ENCODE measurements around the gene GALNTL6.
"Not testable (repeated sequence)": the region's sequence is repeated elsewhere in the genome, so short reads cannot be mapped to it uniquely, and the experiment has no call there.

The GALNTL6 gene

GRCh38 chr4:173042139-173042538 lies 1228.9 kb downstream of the GALNTL6 start:
- H3K9ac ChIP-seq (ENCODE audit: low read depth, low read length); H3K4me3 ChIP-seq (ENCODE audit: low read length); H3K4me1 ChIP-seq (ENCODE audit: control insufficient read depth, insufficient read depth, low read length); H3K4me2 ChIP-seq (ENCODE audit: low read length); H3K36me3 ChIP-seq (ENCODE audit: insufficient read depth, low read length); H3K9me3 ChIP-seq (replicated peaks; ENCODE audit: low read length): not testable (repeated sequence)
- H3K27me3 ChIP-seq (ENCODE audit: control insufficient read depth, insufficient read depth, low read length): peaks cover 11% of the 10 kb centered on the region

GRCh38 chr4:173044340-173044739 lies 1231.1 kb downstream of the GALNTL6 start:
- Histone ChIP-seq H3K36me3 (ENCODE audit: insufficient read depth, low read length) (no peaks in the 10 kb centered on the region), H3K27me3 (ENCODE audit: control insufficient read depth, insufficient read depth, low read length) (no peaks in the 10 kb centered on the region), H3K9ac (ENCODE audit: low read depth, low read length) (no peak overlapping the region), H3K4me2 (ENCODE audit: low read length) (no peak overlapping the region), H3K4me1 (ENCODE audit: control insufficient read depth, insufficient read depth, low read length) (peaks cover 4% of the 10 kb centered on the region), H3K4me3 (ENCODE audit: low read length) (no peak overlapping the region), H3K9me3 (replicated peaks; ENCODE audit: low read length) (no peaks in the 10 kb centered on the region)

GRCh38 chr4:173045571-173045970 lies 1232.4 kb downstream of the GALNTL6 start:
- no peak overlapping the region for H3K4me2 ChIP-seq (ENCODE audit: low read length)
- H3K4me1 ChIP-seq (ENCODE audit: control insufficient read depth, insufficient read depth, low read length): no peaks in the 10 kb centered on the region
- H3K36me3 ChIP-seq (ENCODE audit: insufficient read depth, low read length): no peaks in the 10 kb centered on the region

GRCh38 chr4:173046144-173046543 lies 1232.9 kb downstream of the GALNTL6 start:
- H3K36me3 ChIP-seq (ENCODE audit: insufficient read depth, low read length): no peaks in the 10 kb centered on the region
- no peaks in the 10 kb centered on the region for H3K4me1 ChIP-seq (ENCODE audit: control insufficient read depth, insufficient read depth, low read length)
- no peaks in the 10 kb centered on the region for H3K9me3 ChIP-seq (replicated peaks; ENCODE audit: low read length)
- H3K27me3 ChIP-seq (ENCODE audit: control insufficient read depth, insufficient read depth, low read length): no peaks in the 10 kb centered on the region
- no peak overlapping the region for H3K4me3 ChIP-seq (ENCODE audit: low read length)
- H3K4me2 ChIP-seq (ENCODE audit: low read length): no peak overlapping the region
- no peak overlapping the region for H3K9ac ChIP-seq (ENCODE audit: low read depth, low read length)

More at GRCh38 chr4:173045571-173045970, 1232.4 kb downstream of the GALNTL6 start:
- Histone ChIP-seq H3K9me3 (replicated peaks; ENCODE audit: low read length) (no peaks in the 10 kb centered on the region), H3K4me3 (ENCODE audit: low read length) (no peak overlapping the region), H3K27me3 (ENCODE audit: control insufficient read depth, insufficient read depth, low read length) (no peaks in the 10 kb centered on the region), H3K9ac (ENCODE audit: low read depth, low read length) (no peak overlapping the region)

DNA sequence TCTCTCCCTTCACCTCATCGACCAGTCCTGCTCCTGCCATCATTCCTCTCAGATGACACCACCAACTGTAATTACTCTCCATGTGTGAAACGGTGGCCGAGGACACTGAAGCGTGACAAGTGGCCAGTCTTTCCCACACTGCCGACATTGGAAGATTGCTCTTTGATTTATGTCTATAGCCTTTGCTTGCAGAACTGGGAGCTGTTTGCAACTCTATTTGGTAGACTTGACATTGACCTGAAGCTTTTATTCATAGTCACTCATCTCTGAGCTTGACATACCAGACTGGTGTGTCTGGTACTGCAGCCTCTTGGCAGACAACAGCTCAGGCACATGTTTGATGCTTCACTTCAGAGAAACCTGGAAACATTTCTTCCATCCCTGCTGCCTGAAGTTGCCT lies 1233.6 kb downstream of the GALNTL6 start:
- Histone ChIP-seq H3K27me3 (ENCODE audit: control insufficient read depth, insufficient read depth, low read length) (no peaks in the 10 kb centered on the region), H3K9me3 (replicated peaks; ENCODE audit: low read length) (no peaks in the 10 kb centered on the region), H3K9ac (ENCODE audit: low read depth, low read length) (no peak overlapping the region), H3K4me1 (ENCODE audit: control insufficient read depth, insufficient read depth, low read length) (no peaks in the 10 kb centered on the region), H3K4me3 (ENCODE audit: low read length) (no peak overlapping the region), H3K4me2 (ENCODE audit: low read length) (no peak overlapping the region), H3K36me3 (ENCODE audit: insufficient read depth, low read length) (no peaks in the 10 kb centered on the region)

GRCh38 chr4:173051232-173051631 lies 1238.0 kb downstream of the GALNTL6 start:
- Histone ChIP-seq H3K9ac (ENCODE audit: low read depth, low read length) (no peak overlapping the region), H3K9me3 (replicated peaks; ENCODE audit: low read length) (no peaks in the 10 kb centered on the region), H3K36me3 (ENCODE audit: insufficient read depth, low read length) (no peaks in the 10 kb centered on the region), H3K4me1 (ENCODE audit: control insufficient read depth, insufficient read depth, low read length) (peaks cover under 1% of the 10 kb centered on the region), H3K4me3 (ENCODE audit: low read length) (no peak overlapping the region), H3K4me2 (ENCODE audit: low read length) (peak overlapping the region; percentile 80), H3K27me3 (ENCODE audit: control insufficient read depth, insufficient read depth, low read length) (no peaks in the 10 kb centered on the region)

DNA sequence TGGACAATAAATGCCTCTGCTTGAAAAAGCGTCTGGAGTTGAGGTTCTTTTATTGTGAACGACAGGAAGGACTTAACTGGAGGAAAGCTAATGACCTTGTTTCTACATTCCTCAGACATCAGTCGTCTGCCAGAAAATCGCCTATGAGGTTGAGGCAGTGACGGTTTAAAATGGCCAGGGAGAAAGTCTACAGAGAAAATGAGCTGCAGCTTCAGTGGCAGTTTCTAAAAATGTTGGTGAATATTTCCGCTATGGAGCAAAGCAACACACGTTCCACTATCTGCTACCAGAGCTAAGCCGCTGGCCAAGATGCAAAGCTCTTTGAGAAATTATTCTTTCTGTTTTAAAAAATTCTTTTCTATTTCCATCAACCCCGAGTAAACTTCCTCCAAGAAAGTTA lies 1238.5 kb downstream of the GALNTL6 start:
- Histone ChIP-seq H3K36me3 (ENCODE audit: insufficient read depth, low read length) (no peaks in the 10 kb centered on the region), H3K4me2 (ENCODE audit: low read length) (peak overlapping the region; percentile 80), H3K9ac (ENCODE audit: low read depth, low read length) (peak overlapping the region; percentile 45), H3K4me1 (ENCODE audit: control insufficient read depth, insufficient read depth, low read length) (peaks cover 5% of the 10 kb centered on the region), H3K4me3 (ENCODE audit: low read length) (peak overlapping the region; percentile 56), H3K9me3 (replicated peaks; ENCODE audit: low read length) (no peaks in the 10 kb centered on the region), H3K27me3 (ENCODE audit: control insufficient read depth, insufficient read depth, low read length) (no peaks in the 10 kb centered on the region)

GRCh38 chr4:173052439-173052838 lies 1239.2 kb downstream of the GALNTL6 start:
- H3K4me1 ChIP-seq (ENCODE audit: control insufficient read depth, insufficient read depth, low read length): peaks cover 12% of the 10 kb centered on the region
- no peaks in the 10 kb centered on the region for H3K27me3 ChIP-seq (ENCODE audit: control insufficient read depth, insufficient read depth, low read length)
- H3K36me3 ChIP-seq (ENCODE audit: insufficient read depth, low read length): no peaks in the 10 kb centered on the region
- peak overlapping the region; percentile 80 for H3K4me2 ChIP-seq (ENCODE audit: low read length)
- H3K9ac ChIP-seq (ENCODE audit: low read depth, low read length): no peak overlapping the region
- H3K9me3 ChIP-seq (replicated peaks; ENCODE audit: low read length): no peaks in the 10 kb centered on the region
- H3K4me3 ChIP-seq (ENCODE audit: low read length): peak overlapping the region; percentile 56

GRCh38 chr4:173056271-173056670 lies 1243.1 kb downstream of the GALNTL6 start:
- Histone ChIP-seq H3K9me3 (replicated peaks; ENCODE audit: low read length) (no peaks in the 10 kb centered on the region), H3K9ac (ENCODE audit: low read depth, low read length) (no peak overlapping the region), H3K4me1 (ENCODE audit: control insufficient read depth, insufficient read depth, low read length) (peaks cover 23% of the 10 kb centered on the region), H3K27me3 (ENCODE audit: control insufficient read depth, insufficient read depth, low read length) (no peaks in the 10 kb centered on the region), H3K4me2 (ENCODE audit: low read length) (no peak overlapping the region), H3K4me3 (ENCODE audit: low read length) (no peak overlapping the region), H3K36me3 (ENCODE audit: insufficient read depth, low read length) (no peaks in the 10 kb centered on the region)

DNA sequence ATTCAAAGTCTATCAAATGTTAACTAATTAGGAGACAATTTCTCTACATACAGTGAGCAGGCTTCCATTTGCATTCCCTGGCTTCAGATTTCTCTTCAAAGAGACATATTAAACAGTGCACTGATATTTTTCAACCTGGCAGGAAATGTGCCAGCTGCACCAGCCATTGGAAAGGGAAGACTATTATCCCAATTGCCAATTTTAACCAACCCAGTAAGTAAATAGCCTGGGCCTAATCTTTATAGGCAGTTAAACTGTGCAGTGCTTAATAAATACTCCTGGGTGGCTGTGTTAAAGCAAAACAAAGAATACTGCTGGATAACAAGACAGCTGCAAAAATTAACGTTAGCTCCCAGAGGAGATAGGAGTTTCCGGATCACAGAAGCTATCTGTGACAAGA lies 1243.5 kb downstream of the GALNTL6 start:
- H3K4me2 ChIP-seq (ENCODE audit: low read length): peak overlapping the region; percentile 72
- peaks cover 23% of the 10 kb centered on the region for H3K4me1 ChIP-seq (ENCODE audit: control insufficient read depth, insufficient read depth, low read length)
- H3K9ac ChIP-seq (ENCODE audit: low read depth, low read length): no peak overlapping the region
- no peaks in the 10 kb centered on the region for H3K27me3 ChIP-seq (ENCODE audit: control insufficient read depth, insufficient read depth, low read length)
- H3K9me3 ChIP-seq (replicated peaks; ENCODE audit: low read length): no peaks in the 10 kb centered on the region
- no peaks in the 10 kb centered on the region for H3K36me3 ChIP-seq (ENCODE audit: insufficient read depth, low read length)
- H3K4me3 ChIP-seq (ENCODE audit: low read length): no peak overlapping the region

DNA sequence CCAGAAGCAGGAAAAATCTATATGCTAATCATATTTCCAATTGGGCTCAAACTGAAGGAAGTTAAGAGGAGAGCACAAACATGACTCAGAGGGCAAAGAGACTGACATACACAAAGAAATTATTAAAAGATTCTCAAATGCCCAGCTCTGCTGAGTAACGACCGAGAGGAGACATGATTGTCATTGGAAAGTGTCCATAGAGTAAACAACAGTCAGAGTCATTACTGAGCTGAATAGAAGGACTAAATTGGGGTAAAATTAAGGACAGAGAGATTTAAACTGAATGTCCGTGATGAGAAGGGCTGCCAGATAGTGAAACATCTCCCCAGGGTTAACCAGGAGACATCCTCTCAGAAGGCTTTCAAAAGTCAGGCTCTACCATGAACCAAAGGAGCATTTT lies 1244.2 kb downstream of the GALNTL6 start:
- peak overlapping the region; percentile 22 for H3K9ac ChIP-seq (ENCODE audit: low read depth, low read length)
- peak overlapping the region; percentile 54 for H3K4me3 ChIP-seq (ENCODE audit: low read length)
- H3K36me3 ChIP-seq (ENCODE audit: insufficient read depth, low read length): no peaks in the 10 kb centered on the region
- peaks cover 23% of the 10 kb centered on the region for H3K4me1 ChIP-seq (ENCODE audit: control insufficient read depth, insufficient read depth, low read length)
- H3K27me3 ChIP-seq (ENCODE audit: control insufficient read depth, insufficient read depth, low read length): no peaks in the 10 kb centered on the region
- H3K9me3 ChIP-seq (replicated peaks; ENCODE audit: low read length): no peaks in the 10 kb centered on the region
- peak overlapping the region; percentile 72 for H3K4me2 ChIP-seq (ENCODE audit: low read length)

DNA sequence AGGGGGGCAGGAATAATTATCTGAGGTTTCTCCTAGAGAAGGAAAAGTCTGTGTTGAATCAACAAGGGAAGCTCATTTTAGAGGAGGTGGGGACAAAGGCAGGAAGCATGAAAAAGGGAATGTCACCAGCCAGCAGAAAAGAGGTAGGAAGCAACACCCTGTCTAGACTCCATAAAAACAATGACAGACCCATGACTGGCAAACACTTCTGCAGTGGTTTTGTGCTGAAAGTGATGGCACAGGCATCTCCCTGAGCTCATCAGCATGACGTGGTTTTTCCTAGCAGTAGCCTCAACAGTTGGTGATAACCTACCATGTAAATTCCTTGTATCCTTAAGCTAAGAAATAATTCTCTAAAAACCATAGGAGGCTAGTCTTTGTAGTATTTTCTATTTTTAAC lies 1244.7 kb downstream of the GALNTL6 start:
- Histone ChIP-seq H3K4me3 (ENCODE audit: low read length) (peak overlapping the region; percentile 54), H3K36me3 (ENCODE audit: insufficient read depth, low read length) (no peaks in the 10 kb centered on the region), H3K9me3 (replicated peaks; ENCODE audit: low read length) (no peaks in the 10 kb centered on the region), H3K4me2 (ENCODE audit: low read length) (peak overlapping the region; percentile 72), H3K4me1 (ENCODE audit: control insufficient read depth, insufficient read depth, low read length) (peaks cover 23% of the 10 kb centered on the region), H3K9ac (ENCODE audit: low read depth, low read length) (peak overlapping the region; percentile 22), H3K27me3 (ENCODE audit: control insufficient read depth, insufficient read depth, low read length) (no peaks in the 10 kb centered on the region)

Data from skeletal muscle satellite cell (primary cell).